GM21529 (cell line): Measurements from ENCODE around the gene HPS6.

ENCODE experiments used
- ATAC-seq: cut with Tn5 transposase; IDR thresholded peaks from one replicate; pipeline ENCODE4 v1.9.1; 2021; ENCODE audit not compliant: unreplicated experiment

HPS6 gene

GRCh38 chr10:102068216-102068615, 3.1 kb downstream of the HPS6 start:
- no peak for ATAC-seq

- ATAC-seq: no peak
These were observed 3.9 kb downstream of the HPS6 start for GRCh38 chr10:102069071-102069470.

GRCh38 chr10:102072673-102073527, 7.8 kb downstream of the HPS6 start:
- ATAC-seq: peak; percentile 45

- ATAC-seq: no peak
These were observed 18.4 kb downstream of the HPS6 start for GRCh38 chr10:102083541-102083940.

GRCh38 chr10:102085336-102085735, 20.2 kb downstream of the HPS6 start:
- ATAC-seq: no peak

- no peak for ATAC-seq
These were observed 21.0 kb downstream of the HPS6 start for GRCh38 chr10:102086196-102086595.

GRCh38 chr10:102090772-102091171, 25.6 kb downstream of the HPS6 start:
- no peak for ATAC-seq

GRCh38 chr10:102096449-102096848, 31.3 kb downstream of the HPS6 start:
- ATAC-seq: no peak

GRCh38 chr10:102101152-102101551, 36.0 kb downstream of the HPS6 start:
- ATAC-seq: no peak

- no peak for ATAC-seq
These were observed 37.3 kb downstream of the HPS6 start for GRCh38 chr10:102102421-102102820.

- no peak for ATAC-seq
These were observed 41.8 kb downstream of the HPS6 start for GRCh38 chr10:102106998-102107397.

- no peak for ATAC-seq
These were observed 44.3 kb downstream of the HPS6 start for GRCh38 chr10:102109166-102110116.

GRCh38 chr10:102111276-102111675, 46.1 kb downstream of the HPS6 start:
- no peak for ATAC-seq

- no peak for ATAC-seq
These were observed 47.2 kb downstream of the HPS6 start for GRCh38 chr10:102112210-102112817.

GRCh38 chr10:102113261-102113955, 48.3 kb downstream of the HPS6 start:
- no peak for ATAC-seq

GRCh38 chr10:102113956-102114857, 49.1 kb downstream of the HPS6 start:
- peak; percentile 11 for ATAC-seq

- peak; percentile 67 for ATAC-seq
These were observed 49.9 kb downstream of the HPS6 start for GRCh38 chr10:102114861-102115618.

GRCh38 chr10:102115775-102116174, 50.6 kb downstream of the HPS6 start:
- ATAC-seq: no peak

- no peak for ATAC-seq
These were observed 51.5 kb downstream of the HPS6 start for GRCh38 chr10:102116656-102117055.
